GM19240 (cell line): ENCODE data around the gene ZNF592.
"Not testable (repeated sequence)": the region's sequence is repeated elsewhere in the genome, so short reads cannot be mapped to it uniquely, and the experiment has no call there.

Experiments used
- DNase-seq: peaks from one replicate; pipeline ENCODE4 v3.0.0; 2011; ENCODE audit warnings: low spot score; ENCODE audit not compliant: insufficient read length

ZNF592 gene

GRCh38 chr15:84827246-84827645 is 78.9 kb downstream of the ZNF592 start:
- DNase-seq, result no peak

GRCh38 chr15:84828086-84828908 is 79.9 kb downstream of the ZNF592 start:
- no peak for DNase-seq

GRCh38 chr15:84829428-84829827 is 81.0 kb downstream of the ZNF592 start:
- DNase-seq, result no peak

GRCh38 chr15:84830036-84830435 is 81.6 kb downstream of the ZNF592 start:
- no peak for DNase-seq

GRCh38 chr15:84831028-84831427 is 82.6 kb downstream of the ZNF592 start:
- no peak for DNase-seq

- no peak for DNase-seq
These were observed 83.2 kb downstream of the ZNF592 start for GRCh38 chr15:84831613-84832012.

GRCh38 chr15:84832448-84833040 is 84.2 kb downstream of the ZNF592 start:
- DNase-seq, result no peak

GRCh38 chr15:84833447-84834228 is 85.2 kb downstream of the ZNF592 start:
- no peak for DNase-seq

GRCh38 chr15:84834229-84834955 is 86.0 kb downstream of the ZNF592 start:
- no peak for DNase-seq

GRCh38 chr15:84834969-84835368 is 86.6 kb downstream of the ZNF592 start:
- DNase-seq, result no peak

GRCh38 chr15:84835661-84836337 is 87.4 kb downstream of the ZNF592 start:
- DNase-seq, result no peak

GRCh38 chr15:84836844-84837243 is 88.5 kb downstream of the ZNF592 start:
- DNase-seq, result no peak

- DNase-seq, result no peak
These were observed 91.3 kb downstream of the ZNF592 start for GRCh38 chr15:84839714-84840113.

- DNase-seq, result no peak
These were observed 91.9 kb downstream of the ZNF592 start for GRCh38 chr15:84840255-84840654.

GRCh38 chr15:84840741-84841429 is 92.5 kb downstream of the ZNF592 start:
- DNase-seq, result no peak

- DNase-seq, result no peak
These were observed 94.4 kb downstream of the ZNF592 start for GRCh38 chr15:84842781-84843180.

- no peak for DNase-seq
These were observed 96.6 kb downstream of the ZNF592 start for GRCh38 chr15:84844964-84845363.

GRCh38 chr15:84845631-84846030 is 97.2 kb downstream of the ZNF592 start:
- DNase-seq, result not testable (repeated sequence)

GRCh38 chr15:84846269-84846668 is 97.9 kb downstream of the ZNF592 start:
- DNase-seq, result no peak

- no peak for DNase-seq
These were observed 99.0 kb downstream of the ZNF592 start for GRCh38 chr15:84847382-84847781.
